ENCODE measurements around the gene ALDH1B1.

ALDH1B1 gene

DNA sequence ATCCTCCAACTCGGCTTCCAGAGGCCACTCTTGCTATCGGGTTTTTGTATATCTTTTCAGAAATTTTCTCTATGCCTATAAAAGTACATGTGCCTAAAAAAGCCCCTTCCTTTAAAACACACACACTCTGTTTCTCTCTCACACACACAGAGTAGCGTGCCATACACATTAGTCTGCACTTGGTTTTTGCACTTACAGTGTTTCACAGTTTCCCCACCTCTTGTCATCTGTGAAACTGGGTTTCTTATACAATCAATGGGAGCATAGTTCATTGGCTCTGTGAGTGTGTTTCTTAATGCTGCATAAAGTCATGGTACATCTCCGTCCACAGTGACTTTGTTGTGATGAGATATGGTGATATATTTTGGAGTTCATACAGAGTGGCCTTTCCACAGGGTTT lies 32.4 kb downstream of the ALDH1B1 start:
- TF ChIP-seq, protein P1, sequence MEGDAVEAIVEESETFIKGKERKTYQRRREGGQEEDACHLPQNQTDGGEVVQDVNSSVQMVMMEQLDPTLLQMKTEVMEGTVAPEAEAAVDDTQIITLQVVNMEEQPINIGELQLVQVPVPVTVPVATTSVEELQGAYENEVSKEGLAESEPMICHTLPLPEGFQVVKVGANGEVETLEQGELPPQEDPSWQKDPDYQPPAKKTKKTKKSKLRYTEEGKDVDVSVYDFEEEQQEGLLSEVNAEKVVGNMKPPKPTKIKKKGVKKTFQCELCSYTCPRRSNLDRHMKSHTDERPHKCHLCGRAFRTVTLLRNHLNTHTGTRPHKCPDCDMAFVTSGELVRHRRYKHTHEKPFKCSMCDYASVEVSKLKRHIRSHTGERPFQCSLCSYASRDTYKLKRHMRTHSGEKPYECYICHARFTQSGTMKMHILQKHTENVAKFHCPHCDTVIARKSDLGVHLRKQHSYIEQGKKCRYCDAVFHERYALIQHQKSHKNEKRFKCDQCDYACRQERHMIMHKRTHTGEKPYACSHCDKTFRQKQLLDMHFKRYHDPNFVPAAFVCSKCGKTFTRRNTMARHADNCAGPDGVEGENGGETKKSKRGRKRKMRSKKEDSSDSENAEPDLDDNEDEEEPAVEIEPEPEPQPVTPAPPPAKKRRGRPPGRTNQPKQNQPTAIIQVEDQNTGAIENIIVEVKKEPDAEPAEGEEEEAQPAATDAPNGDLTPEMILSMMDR (IDR thresholded peaks at IDR 0.05; ENCODE audit: control insufficient read depth, insufficient read depth, low read depth, low read length, missing control alignments) = no peak
- DNase-seq (ENCODE audit: low read depth) = no peak
- no peak overlapping the region for H3K4me3 ChIP-seq (ENCODE audit: control insufficient read depth, low read depth, low read length)

DNA sequence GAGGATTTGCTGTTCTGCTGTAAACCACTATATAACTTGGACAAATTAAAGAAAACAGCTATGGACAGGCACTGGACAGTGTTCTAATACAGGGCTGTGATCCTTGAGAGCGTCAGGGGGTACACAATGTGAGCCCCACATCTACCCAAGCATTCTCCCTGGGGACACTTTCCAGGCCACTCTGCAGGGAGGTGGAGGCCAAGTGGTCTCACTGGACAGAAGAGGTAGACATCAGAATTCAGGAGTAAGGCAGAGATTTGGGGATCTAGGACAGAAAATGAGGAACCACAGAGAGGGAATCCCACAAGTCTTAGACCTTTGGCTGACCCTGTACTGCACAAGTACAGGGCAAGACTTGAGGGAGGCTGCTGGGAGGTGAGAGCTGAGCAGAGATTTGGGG lies 35.6 kb downstream of the ALDH1B1 start:
- TF ChIP-seq, protein P1 (IDR thresholded peaks at IDR 0.05; ENCODE audit: control insufficient read depth, insufficient read depth, low read depth, low read length, missing control alignments) = no peak
- no peak for DNase-seq (ENCODE audit: low read depth)
- H3K4me3 ChIP-seq (ENCODE audit: control insufficient read depth, low read depth, low read length) = no peak overlapping the region

DNA sequence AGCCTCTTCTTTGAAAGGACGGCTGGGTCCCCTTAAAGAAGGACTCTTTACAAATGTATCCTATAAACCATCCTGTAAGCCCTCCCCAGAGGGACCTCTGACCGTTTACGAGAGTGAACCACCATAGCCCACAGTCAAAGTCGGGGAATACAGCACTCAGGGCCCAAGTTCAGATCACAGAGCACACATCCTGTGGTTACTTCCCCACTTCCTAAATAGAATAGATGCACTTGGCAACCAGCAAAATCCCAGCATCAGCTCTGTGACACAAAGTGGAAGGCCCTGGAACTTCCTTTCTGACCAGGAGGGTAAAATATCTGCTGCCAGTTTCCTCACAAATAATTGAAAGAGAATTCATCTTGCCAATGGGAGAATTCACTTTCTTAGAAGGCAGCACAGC lies 38.6 kb downstream of the ALDH1B1 start:
- DNase-seq (ENCODE audit: low read depth) = no peak
- no peak overlapping the region for H3K4me3 ChIP-seq (ENCODE audit: control insufficient read depth, low read depth, low read length)
- TF ChIP-seq, protein P1 (IDR thresholded peaks at IDR 0.05; ENCODE audit: control insufficient read depth, insufficient read depth, low read depth, low read length, missing control alignments) = no peak

DNA sequence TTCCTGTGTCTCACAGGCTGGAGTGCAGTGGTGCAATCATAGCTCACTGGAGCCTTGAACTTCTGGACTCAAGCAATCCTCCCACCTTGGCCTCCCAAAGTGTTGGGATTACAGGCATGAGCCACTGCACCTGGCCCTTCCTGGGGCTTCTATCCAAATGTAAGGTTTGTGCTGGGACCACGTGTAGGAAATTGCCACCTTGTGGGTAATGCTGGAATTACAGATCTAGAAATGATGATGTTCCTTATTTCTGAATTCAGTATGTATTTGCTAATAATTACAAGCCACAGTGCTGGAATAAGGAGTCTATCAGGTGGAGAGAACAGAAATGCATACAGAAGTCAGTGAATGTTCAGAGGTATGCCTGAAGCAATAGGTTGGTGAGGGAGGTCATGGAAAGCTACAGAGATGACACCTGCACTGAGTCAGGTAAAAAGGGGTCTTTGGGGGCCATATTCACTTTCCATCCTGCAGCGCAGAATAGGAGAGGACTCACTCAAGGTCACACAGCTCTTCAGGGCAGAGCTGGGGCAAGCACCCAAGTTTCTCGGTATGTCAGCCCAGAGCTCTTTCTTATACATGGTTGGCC lies 40.5 kb downstream of the ALDH1B1 start:
- DNase-seq (ENCODE audit: low read depth) = no peak
- TF ChIP-seq, protein P1 (IDR thresholded peaks at IDR 0.05; ENCODE audit: control insufficient read depth, insufficient read depth, low read depth, low read length, missing control alignments) = peak; percentile 60
- no peak overlapping the region for H3K4me3 ChIP-seq (ENCODE audit: control insufficient read depth, low read depth, low read length)

DNA sequence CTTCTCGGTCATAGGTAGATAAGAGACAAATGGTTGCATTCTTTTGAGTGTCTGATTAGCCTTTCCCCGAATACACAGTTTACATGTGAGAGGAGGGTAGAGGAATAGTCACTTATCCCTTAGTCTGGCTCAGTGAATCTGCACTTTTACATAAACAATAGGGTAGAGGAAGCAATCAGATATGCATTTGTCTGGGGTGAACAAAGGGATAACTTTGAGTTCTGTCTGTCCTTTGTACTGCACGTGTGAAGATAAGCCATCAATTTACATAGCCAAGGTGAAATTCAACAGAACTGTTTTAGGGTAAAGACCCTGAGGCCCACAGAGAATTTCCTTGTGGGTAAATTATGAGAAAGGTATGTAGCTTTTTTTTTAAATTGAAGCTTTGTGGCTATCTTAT lies 41.9 kb downstream of the ALDH1B1 start:
- no peak overlapping the region for H3K4me3 ChIP-seq (ENCODE audit: control insufficient read depth, low read depth, low read length)
- TF ChIP-seq, protein P1 (IDR thresholded peaks at IDR 0.05; ENCODE audit: control insufficient read depth, insufficient read depth, low read depth, low read length, missing control alignments) = no peak
- no peak for DNase-seq (ENCODE audit: low read depth)

DNA sequence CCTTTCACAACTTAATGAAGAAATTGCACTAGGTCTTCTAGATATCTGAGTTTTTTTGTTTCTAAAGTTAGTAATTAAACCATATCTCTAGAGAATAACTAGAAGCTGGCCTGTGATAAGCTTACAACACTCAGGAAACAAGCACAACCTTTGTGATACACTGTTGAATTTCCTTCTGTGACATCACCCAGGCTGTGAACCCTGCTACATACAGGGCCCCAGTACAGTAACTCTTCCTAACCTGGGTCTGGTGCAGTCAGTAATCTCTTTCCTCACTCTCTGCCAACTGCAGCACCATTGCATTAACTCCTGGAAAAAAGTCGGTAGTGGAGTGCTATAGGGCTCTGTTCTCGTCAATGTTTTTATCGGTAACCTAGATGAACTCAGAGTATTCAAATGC lies 42.4 kb downstream of the ALDH1B1 start:
- no peak for DNase-seq (ENCODE audit: low read depth)
- H3K4me3 ChIP-seq (ENCODE audit: control insufficient read depth, low read depth, low read length) = no peak overlapping the region
- TF ChIP-seq, protein P1 (IDR thresholded peaks at IDR 0.05; ENCODE audit: control insufficient read depth, insufficient read depth, low read depth, low read length, missing control alignments) = no peak

DNA sequence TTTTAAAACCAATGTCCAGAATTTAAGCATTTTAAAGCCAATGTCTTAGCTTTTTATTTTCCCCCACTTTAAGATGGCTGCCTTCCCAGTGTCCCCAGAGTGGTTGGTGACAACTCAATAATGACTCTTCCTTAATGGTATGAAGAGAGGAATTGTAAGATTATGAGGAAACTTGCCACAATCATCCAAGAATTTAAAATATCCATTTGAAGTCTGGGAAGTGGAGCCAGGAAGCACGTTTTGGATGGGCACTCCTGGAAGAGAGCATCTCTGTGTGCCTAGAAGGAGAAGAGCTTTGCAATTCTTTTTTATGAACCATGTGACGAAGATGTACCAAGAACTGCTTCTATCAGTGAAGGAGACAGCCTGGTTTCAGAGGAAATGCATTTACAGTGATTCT lies 43.0 kb downstream of the ALDH1B1 start:
- no peak for DNase-seq (ENCODE audit: low read depth)
- no peak overlapping the region for H3K4me3 ChIP-seq (ENCODE audit: control insufficient read depth, low read depth, low read length)
- TF ChIP-seq, protein P1 (IDR thresholded peaks at IDR 0.05; ENCODE audit: control insufficient read depth, insufficient read depth, low read depth, low read length, missing control alignments) = no peak

All from AG09309 (cell line).